Measurements from ENCODE around the gene SCN1B. TPM values are rescaled to one million over a fixed set of nuclear protein-coding genes. Genes with fewer than 3 reads are reported as not detected.

SCN1B gene
- total RNA-seq, 4 donors from 2014 or later, result 12.8 to 26.7 (median 13.4) TPM

DNA sequence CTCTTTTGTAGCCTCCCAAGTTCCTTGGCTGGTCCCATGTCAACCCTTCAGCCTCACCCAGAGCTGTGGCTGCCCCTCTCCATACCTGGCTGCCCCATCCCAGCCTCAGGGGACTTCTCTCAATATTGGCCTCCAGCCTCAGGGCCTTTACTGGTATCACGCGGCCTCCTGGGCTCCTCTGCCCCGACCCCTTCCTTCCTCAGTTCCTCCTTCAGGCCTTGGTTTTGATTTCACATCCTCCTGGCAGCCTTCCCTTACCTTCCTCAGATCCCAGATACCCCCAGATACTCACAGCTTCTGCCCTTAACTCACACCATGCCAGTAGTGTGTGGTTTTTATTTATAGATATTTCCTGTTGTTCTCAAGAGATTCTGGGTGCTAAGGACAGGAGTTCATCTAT lies 12.8 kb upstream of the SCN1B start:
- Histone ChIP-seq H3K27ac (peak overlapping the region in 1 of 4 donors; percentile 22), H3K36me3 (peaks cover 2 to 95% (median 46%) of the 10 kb centered on the region in 3 donors), H3K27me3 (no peaks in the 10 kb centered on the region), H3K4me3 (no peak overlapping the region), H3K9me3 (no peaks in the 10 kb centered on the region), H3K4me1 (peaks cover 0 to 25% (median 12%) of the 10 kb centered on the region in 4 donors)
- no peak for DNase-seq (ENCODE audit: low spot score in 2 of 2)
- 70 to 90% methylated on average over 3 of the region's 3 CpGs for whole genome bisulfite sequencing, 2 donors
- TF ChIP-seq, protein P1, sequence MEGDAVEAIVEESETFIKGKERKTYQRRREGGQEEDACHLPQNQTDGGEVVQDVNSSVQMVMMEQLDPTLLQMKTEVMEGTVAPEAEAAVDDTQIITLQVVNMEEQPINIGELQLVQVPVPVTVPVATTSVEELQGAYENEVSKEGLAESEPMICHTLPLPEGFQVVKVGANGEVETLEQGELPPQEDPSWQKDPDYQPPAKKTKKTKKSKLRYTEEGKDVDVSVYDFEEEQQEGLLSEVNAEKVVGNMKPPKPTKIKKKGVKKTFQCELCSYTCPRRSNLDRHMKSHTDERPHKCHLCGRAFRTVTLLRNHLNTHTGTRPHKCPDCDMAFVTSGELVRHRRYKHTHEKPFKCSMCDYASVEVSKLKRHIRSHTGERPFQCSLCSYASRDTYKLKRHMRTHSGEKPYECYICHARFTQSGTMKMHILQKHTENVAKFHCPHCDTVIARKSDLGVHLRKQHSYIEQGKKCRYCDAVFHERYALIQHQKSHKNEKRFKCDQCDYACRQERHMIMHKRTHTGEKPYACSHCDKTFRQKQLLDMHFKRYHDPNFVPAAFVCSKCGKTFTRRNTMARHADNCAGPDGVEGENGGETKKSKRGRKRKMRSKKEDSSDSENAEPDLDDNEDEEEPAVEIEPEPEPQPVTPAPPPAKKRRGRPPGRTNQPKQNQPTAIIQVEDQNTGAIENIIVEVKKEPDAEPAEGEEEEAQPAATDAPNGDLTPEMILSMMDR (IDR thresholded peaks at IDR 0.05), result no peak
- TF ChIP-seq EP300 (IDR thresholded peaks at IDR 0.05), result peak in 1 of 2 donors; percentile 26
- TF ChIP-seq POLR2A (IDR thresholded peaks at IDR 0.05), result no peak

DNA sequence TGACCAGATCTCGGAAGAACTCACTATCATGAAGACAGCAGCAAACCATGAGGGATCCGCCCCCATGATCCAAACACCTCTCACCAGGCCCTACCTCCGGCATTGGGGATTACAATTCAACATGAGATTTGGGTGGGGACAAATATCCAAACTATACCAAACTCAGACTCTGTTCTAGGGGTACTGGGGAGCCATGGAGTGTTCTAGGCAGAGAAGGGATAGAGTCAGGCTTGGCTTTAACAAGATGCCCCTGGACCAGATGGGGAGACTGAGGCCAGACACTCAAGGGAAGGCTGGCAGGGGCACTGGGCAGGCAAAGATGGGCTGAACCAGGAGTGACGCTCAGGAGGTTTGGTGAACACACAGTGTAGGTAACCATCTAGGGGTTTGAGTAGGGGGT lies 11.9 kb upstream of the SCN1B start:
- no peaks in the 10 kb centered on the region for H3K27me3 ChIP-seq
- no peak for DNase-seq (ENCODE audit: low spot score in 2 of 2)
- peaks cover 2 to 100% (median 46%) of the 10 kb centered on the region in 3 donors for H3K36me3 ChIP-seq
- H3K4me3 ChIP-seq, result no peak overlapping the region
- no peak for TF ChIP-seq POLR2A (IDR thresholded peaks at IDR 0.05)
- WGBS, 2 donors, result 92 to 95% methylated on average over 4 of the region's 4 CpGs
- H3K4me1 ChIP-seq, result peaks cover 0 to 20% (median 5%) of the 10 kb centered on the region in 4 donors
- no peak overlapping the region for H3K27ac ChIP-seq
- no peaks in the 10 kb centered on the region for H3K9me3 ChIP-seq

DNA sequence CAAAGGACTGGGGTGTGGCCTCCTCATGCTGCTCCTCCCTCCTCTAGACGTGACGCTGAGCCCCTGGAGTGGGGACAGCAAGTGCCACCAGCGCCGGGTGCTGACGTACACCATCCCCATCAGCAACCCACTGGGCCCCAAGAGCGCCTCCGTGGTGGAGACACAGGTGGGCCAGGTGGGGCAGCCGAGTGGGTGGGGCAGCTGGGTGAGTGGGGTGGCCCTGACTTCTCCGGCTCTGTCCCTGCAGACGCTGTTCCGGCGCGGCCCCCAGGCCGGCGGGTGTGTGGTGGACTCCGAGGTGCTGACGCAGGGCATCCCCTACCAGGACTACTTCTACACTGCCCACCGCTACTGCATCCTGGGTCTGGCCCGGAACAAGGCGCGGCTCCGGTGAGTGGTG lies 11.1 kb upstream of the SCN1B start:
- Histone ChIP-seq H3K27me3 (no peaks in the 10 kb centered on the region), H3K27ac (no peak overlapping the region), H3K4me1 (peaks cover 0 to 16% (median 2%) of the 10 kb centered on the region in 4 donors), H3K4me3 (no peak overlapping the region), H3K9me3 (no peaks in the 10 kb centered on the region), H3K36me3 (peaks cover 2 to 100% (median 52%) of the 10 kb centered on the region in 3 donors)
- no peak for DNase-seq (ENCODE audit: low spot score in 2 of 2)
- WGBS, 2 donors, result 93 to 100% methylated on average over 1 to 12 of the region's 22 CpGs
- TF ChIP-seq EP300 (IDR thresholded peaks at IDR 0.05) (no peak), POLR2A (IDR thresholded peaks at IDR 0.05) (no peak)
- TF ChIP-seq, protein P1 (IDR thresholded peaks at IDR 0.05), result no peak

DNA sequence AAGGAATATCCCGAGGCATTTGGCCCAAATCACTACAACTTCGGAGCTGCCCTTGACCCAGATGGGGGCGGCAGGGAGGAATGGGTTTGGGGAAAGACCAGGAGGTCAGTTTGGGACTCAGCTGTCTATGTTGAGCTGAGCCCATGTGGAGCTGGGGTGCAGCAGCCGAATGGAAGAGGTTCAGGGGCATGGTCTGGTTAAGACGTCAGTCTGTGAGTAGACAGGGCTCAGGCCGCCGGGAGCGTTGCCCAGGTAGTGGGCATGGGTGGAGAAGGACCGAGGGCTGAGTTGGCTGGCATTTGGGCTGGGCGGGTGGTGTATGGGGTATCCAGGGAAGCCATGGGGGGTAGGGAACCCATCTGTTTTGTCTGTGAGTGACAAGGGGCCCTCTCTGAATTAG lies 9.3 kb upstream of the SCN1B start:
- H3K9me3 ChIP-seq, result no peaks in the 10 kb centered on the region
- TF ChIP-seq EP300 (IDR thresholded peaks at IDR 0.05) (no peak), POLR2A (IDR thresholded peaks at IDR 0.05) (no peak)
- TF ChIP-seq, protein P1 (IDR thresholded peaks at IDR 0.05), result no peak
- H3K4me1 ChIP-seq, result peaks cover 0 to 8% (median 0%) of the 10 kb centered on the region in 4 donors
- no peak overlapping the region for H3K4me3 ChIP-seq
- 85 to 87% methylated on average over 10 of the region's 10 CpGs for WGBS, 2 donors
- no peak overlapping the region for H3K27ac ChIP-seq
- no peaks in the 10 kb centered on the region for H3K27me3 ChIP-seq
- DNase-seq (ENCODE audit: low spot score in 2 of 2), result no peak
- H3K36me3 ChIP-seq, result peaks cover 5 to 100% (median 48%) of the 10 kb centered on the region in 3 donors

DNA sequence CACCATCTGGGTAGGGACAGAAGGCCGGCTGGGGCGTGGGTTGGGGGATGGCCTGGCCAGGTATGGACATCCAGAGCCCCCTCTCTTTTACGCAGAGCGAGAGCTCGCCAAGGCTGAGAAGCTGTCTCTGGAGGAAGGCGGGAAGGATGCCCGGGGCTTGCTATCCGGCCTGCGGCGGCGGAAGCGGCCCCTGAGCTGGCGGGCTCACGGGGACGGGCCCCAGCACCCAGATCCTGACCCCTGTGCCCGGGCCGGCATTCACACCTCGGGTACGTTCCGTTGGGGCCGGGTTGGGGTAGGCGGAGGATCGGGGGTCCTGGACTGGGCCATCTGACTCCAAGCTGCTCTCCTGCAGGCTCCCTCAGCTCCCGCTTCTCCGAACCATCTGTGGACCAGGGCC lies 8.7 kb upstream of the SCN1B start:
- no peak overlapping the region for H3K27ac ChIP-seq
- DNase-seq (ENCODE audit: low spot score in 2 of 2), result no peak
- H3K4me3 ChIP-seq, result no peak overlapping the region
- peaks cover 0 to 7% (median 0%) of the 10 kb centered on the region in 4 donors for H3K4me1 ChIP-seq
- WGBS, 2 donors, result 91 to 99% methylated on average over 13 to 25 of the region's 25 CpGs
- peaks cover 5 to 100% (median 46%) of the 10 kb centered on the region in 3 donors for H3K36me3 ChIP-seq
- H3K9me3 ChIP-seq, result no peaks in the 10 kb centered on the region
- H3K27me3 ChIP-seq, result no peaks in the 10 kb centered on the region
- TF ChIP-seq EP300 (IDR thresholded peaks at IDR 0.05) (no peak), POLR2A (IDR thresholded peaks at IDR 0.05) (no peak)
- TF ChIP-seq, protein P1 (IDR thresholded peaks at IDR 0.05), result no peak

DNA sequence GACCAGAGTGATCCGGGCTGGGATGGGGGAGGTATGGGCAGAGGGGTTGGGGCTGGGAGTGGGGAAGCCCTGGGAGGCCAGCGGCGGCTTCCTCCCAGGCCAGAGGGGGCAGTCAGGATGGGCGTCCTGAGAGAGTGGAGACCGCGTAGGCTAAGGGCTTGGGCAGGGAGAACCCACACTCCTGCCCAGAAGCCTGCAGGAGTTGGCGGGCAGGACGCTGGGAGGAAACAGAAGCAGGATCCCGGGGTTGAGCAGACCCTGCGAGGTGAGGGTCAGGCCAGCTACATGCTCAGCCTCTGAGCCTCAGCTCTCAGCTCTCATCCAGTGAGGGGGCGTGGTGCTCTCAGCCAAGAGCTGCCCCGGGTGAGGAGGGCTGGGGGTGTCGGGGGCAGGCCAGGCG lies 7.8 kb upstream of the SCN1B start:
- Histone ChIP-seq H3K4me1 (peaks cover 0 to 7% (median 0%) of the 10 kb centered on the region in 4 donors), H3K36me3 (peaks cover 5 to 100% (median 42%) of the 10 kb centered on the region in 3 donors), H3K4me3 (no peak overlapping the region), H3K27me3 (no peaks in the 10 kb centered on the region), H3K9me3 (no peaks in the 10 kb centered on the region), H3K27ac (no peak overlapping the region)
- TF ChIP-seq, protein P1 (IDR thresholded peaks at IDR 0.05), result no peak
- no peak for TF ChIP-seq EP300 (IDR thresholded peaks at IDR 0.05)
- TF ChIP-seq POLR2A (IDR thresholded peaks at IDR 0.05), result no peak
- no peak for DNase-seq (ENCODE audit: low spot score in 2 of 2)
- WGBS, 2 donors, result 75 to 78% methylated on average over 11 to 14 of the region's 14 CpGs

All from tibial nerve (tissue), 4 donors.